GM20000 (cell line): Measurements from ENCODE around the gene NRCAM.

ENCODE experiments used
- DNase-seq: peaks from one replicate; pipeline ENCODE4 v3.0.0; 2012; ENCODE audit warnings: low spot score
- TF ChIP-seq, protein P1 (sequence below): IDR thresholded peaks from 2 replicates; pipeline ENCODE4 v1.5.1; 2012; ENCODE audit warnings: mild to moderate bottlenecking, control low read depth; ENCODE audit errors: extremely low read depth, missing control alignments

Gene NRCAM

DNA sequence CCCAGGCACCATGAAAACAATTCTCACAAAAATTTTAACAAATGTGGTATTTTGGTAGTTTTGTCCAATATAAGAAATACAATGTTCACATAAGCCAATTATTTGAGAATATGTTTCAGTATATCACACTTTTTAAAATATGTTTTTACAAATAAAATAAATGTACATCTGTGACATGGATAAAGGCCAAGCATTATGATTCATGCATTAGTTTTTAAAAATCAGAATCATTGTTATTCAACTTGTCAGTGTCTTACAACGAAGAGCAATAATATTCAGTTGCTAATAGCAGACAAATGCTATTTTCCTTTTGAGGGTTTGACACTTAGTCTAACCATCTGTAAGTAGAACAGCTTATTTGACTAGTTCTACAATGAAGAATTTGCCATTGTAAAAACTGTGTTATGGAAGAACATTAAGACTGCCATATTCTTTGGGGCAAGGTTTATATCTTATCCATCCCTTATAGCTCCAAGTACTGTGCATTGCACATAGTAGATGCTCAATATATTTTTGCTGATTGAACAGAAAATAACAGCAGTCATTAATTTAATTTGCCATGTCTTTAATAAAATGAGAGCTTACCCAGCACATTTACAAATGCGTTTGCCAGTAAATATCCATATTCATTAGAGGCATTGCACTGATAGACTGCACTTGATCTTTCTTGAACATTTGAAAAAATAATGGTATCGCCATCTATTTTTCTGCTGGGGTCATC is 258.7 kb downstream of the NRCAM start:
- no peak for DNase-seq

DNA sequence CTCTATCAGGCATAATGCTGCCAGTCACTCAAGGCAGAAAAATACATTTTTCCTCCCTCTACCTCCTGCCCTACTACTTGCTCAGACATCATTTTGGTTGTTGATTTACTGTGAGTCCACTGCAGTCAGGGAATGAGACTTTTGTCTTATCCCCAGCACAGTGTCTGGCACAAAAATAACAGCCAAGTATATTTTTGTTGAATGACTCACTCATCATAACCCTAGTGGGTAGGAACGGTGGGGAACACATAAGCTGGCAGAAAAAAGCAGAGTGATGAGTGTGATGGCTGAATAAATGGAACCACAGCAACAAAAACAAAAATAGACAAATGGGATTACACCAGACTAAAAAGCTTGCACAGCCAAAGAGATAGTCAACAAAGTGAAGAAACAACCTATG is 260.2 kb downstream of the NRCAM start:
- TF ChIP-seq, protein P1, sequence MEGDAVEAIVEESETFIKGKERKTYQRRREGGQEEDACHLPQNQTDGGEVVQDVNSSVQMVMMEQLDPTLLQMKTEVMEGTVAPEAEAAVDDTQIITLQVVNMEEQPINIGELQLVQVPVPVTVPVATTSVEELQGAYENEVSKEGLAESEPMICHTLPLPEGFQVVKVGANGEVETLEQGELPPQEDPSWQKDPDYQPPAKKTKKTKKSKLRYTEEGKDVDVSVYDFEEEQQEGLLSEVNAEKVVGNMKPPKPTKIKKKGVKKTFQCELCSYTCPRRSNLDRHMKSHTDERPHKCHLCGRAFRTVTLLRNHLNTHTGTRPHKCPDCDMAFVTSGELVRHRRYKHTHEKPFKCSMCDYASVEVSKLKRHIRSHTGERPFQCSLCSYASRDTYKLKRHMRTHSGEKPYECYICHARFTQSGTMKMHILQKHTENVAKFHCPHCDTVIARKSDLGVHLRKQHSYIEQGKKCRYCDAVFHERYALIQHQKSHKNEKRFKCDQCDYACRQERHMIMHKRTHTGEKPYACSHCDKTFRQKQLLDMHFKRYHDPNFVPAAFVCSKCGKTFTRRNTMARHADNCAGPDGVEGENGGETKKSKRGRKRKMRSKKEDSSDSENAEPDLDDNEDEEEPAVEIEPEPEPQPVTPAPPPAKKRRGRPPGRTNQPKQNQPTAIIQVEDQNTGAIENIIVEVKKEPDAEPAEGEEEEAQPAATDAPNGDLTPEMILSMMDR, result no peak
- DNase-seq, result no peak

More for the DNA sequence above, 258.7 kb downstream of the NRCAM start:
- TF ChIP-seq, protein P1, result no peak

DNA sequence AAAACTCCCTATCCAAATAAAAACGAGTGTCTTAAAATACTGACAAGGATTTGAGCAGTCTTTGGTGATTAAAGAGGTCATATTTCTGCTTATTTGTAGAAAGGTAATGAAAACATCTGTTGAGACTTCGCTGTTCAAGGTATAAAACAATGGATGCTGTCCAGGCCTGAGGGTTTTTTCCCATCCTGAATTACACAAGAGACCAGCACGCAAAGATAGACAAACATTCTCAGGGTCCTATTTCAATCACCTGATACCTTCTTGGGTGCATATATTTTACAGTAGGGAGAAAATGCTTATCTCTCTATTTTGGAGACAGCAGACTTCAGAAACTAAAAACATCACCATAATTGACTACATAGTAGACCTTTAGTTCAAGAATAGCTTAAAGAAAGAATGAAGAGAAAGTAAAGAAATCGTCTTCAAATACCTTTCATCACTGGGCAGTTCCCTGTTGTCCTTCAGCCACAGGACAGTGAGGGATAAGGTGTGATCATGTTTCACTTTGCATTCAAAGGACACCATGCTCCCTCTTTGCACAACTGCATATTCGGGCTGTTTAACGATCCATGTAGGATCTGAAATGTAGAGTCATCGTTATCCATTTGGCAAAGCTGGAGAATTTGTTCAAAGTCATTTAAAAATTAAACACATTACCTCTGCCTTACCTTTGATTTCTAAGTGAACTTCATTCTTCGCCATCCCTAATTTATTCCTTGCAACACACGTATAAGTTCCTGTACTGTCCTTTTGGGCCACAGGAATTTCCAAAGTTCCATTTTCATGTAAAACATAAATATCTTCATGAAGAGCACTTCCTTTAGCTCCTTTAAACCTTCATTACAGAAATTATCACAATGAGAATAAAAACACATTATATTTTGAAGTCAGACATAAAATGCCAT is 262.4 kb downstream of the NRCAM start:
- no peak for DNase-seq
- TF ChIP-seq, protein P1, result no peak

DNA sequence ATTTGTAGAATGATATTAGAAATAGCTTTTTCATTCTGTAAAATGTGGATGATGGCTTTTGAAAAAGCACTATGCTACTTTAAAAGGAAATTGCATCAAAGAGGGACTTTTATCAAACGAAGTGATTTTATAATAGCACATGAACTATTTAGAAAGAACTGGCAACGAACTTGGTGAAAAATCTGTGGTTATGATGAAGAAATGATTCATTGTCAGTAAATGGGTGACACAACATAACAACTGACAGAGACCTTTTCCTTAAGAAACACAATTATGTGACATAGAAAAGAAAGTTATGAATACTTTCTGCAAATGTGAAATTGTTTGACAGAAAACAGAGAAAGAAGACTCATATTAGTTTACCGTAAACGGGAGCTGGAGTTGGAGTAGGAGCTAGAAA is 265.3 kb downstream of the NRCAM start:
- TF ChIP-seq, protein P1, result no peak
- no peak for DNase-seq

DNA sequence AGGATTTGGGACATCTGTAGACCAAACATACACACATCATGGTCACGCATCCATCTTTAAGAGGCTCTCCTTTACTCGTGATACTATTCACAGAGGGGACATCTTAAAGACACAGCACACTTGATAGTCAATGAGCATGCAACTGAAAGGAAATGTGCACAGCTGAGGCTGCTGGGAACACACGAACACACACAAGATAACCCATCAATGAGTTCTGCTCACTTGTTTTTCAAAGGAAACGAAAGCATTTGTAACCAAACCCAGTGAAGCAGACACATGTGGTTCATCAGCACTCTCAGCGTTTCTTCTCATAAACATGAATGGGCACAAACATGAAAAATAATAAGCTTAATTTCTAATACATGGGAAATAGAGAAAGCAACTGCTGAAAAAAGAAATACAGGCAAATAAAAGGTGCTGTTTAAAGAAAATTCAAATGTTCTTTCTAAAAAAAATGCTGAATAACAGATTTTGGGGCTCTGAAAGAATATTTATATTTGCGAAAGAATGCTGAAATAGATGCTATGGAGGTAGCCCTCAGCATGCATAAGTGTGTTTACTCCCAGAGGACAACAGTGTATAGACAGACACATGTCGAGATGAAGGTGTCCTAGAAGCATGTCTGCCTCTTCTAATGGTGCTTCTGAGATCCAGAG is 266.4 kb downstream of the NRCAM start:
- peak; percentile 71 for DNase-seq
- TF ChIP-seq, protein P1, result no peak

DNA sequence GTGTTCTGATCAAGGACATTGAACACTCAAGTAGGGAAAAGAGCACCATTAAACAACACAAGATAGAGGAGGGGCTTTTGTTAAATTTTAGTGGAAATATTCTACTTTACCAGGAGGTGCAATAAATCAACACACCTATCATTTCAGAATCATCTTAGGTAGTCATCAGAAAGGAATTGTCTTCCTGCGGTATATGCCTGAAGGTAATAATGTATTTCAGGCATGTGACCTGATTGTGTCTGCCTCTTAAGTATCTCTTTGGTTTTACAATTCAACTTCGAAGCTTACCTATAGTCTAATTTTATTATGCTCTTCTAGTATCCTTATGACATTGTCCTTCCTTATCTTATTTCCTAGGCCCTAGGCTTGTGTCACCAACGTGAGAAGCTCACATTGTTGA is 267.5 kb downstream of the NRCAM start:
- TF ChIP-seq, protein P1, result no peak
- DNase-seq, result no peak
